ENCODE results near the gene CATSPER1. TPM values are rescaled to one million over a fixed set of nuclear protein-coding genes. Genes with fewer than 3 reads are reported as not detected.

CATSPER1 gene
- total and polyA plus RNA-seq, 2 of the 8 experiments (the other 6 are each of a cell fraction or from before 2014, with no cell fraction given): not detected

DNA sequence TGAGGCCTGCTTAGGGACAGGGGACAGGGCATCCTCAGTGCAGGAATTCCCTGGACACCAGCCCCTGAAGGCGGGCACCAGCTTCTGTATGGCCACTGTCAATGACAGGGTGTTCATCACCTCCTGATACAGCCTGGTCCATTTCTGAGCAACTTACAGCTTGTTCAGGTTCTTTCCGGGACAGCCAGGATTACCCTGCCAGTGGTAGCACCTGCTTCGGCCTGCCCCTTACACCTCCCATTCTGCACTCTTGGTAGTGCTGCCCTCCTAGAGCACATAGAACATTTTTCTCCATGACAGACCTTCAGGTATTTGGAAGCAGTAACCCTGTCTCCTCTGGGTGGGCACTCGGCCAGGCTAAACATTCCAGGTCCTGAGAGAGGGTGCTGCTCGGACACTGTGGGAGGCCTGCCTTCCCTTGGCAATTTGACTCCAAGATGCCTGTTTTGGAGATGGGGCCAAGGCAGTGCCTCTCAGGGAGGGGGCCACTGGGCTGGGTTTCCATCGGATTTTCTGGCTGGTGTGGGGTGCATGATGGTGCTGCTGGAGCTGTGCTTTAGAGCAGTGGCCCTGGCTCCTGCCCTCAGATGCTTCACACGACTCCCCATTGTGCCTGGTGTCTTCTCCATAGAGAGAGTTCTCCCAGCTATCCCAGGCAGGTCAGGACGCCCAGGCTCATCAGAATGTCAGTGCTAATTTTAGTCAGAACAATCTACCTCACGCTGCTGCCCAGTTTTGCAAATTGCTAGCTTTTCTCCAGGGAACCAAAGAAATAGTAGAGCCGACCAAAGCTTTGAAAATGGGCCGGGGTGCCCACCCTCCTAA is 21.5 kb upstream of the CATSPER1 start:
- no peak for DNase-seq (ENCODE audit: low read depth in 1 of 2, low spot score in 2 of 2)
- TF ChIP-seq HDAC2 (IDR thresholded peaks at IDR 0.05; ENCODE audit: borderline replicate concordance in 1 of 2, low read depth in 2 of 2, low read length in 2 of 2) (no peak), NANOG (IDR thresholded peaks at IDR 0.05; ENCODE audit: insufficient read depth, low read depth, low read length, poor library complexity, severe bottlenecking) (no peak), SAP30 (IDR thresholded peaks at IDR 0.05; ENCODE audit: insufficient read depth, insufficient replicate concordance, low read length) (no peak), CREB1 (IDR thresholded peaks at IDR 0.05) (no peak), TCF12 (IDR thresholded peaks at IDR 0.05; ENCODE audit: low read depth, low read length) (no peak)
- TF ChIP-seq, protein P1, sequence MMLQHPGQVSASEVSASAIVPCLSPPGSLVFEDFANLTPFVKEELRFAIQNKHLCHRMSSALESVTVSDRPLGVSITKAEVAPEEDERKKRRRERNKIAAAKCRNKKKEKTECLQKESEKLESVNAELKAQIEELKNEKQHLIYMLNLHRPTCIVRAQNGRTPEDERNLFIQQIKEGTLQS (IDR thresholded peaks at IDR 0.05; ENCODE audit: insufficient read depth, low read depth, low read length): no peak
- Histone ChIP-seq H4K5ac (ENCODE audit: insufficient read length, low read depth, low read length) (no peak overlapping the region), H3K9me3 (ENCODE audit: insufficient read depth in 2 of 2, low read depth in 1 of 2, low read length in 1 of 2) (peaks cover 0 to 6% of the 10 kb centered on the region in 2 experiments; a peak in 1 of 4 replicates), H2AK5ac (ENCODE audit: low read depth, low read length) (no peak overlapping the region), H3K14ac (ENCODE audit: insufficient read length) (no peak overlapping the region), H2AFZ (ENCODE audit: low read length) (no peak overlapping the region), H3K9ac (replicated peaks in 1 of 4; ENCODE audit: extremely low read depth in 1 of 4, low read depth in 3 of 4, low read length in 3 of 4) (no peak overlapping the region), H3K27me3 (replicated peaks in 1 of 4; ENCODE audit: control insufficient read depth in 3 of 4, extremely low read depth in 1 of 4, insufficient read depth in 3 of 4, low read length in 3 of 4) (no peaks in the 10 kb centered on the region), H3K18ac (ENCODE audit: extremely low read depth, low read length) (no peak overlapping the region), H3K4me3 (ENCODE audit: extremely low read depth in 1 of 4, insufficient read depth in 2 of 4, low read depth in 3 of 4, low read length in 4 of 4) (peak overlapping the region; percentile 54 to 91 (median 64); a peak in 5 of 8 replicates), H4K8ac (ENCODE audit: extremely low read depth, insufficient read depth, low read length) (peak overlapping the region; percentile 19; the same call in 1 of the 2 replicates), H3K79me2 (ENCODE audit: control insufficient read depth in 1 of 2, insufficient read depth in 2 of 2, low read length in 2 of 2) (peaks cover 4 to 19% of the 10 kb centered on the region in 2 experiments), H3K36me3 (ENCODE audit: control insufficient read depth in 2 of 4, insufficient read depth in 4 of 4, low read length in 3 of 4) (peaks cover 0 to 11% (median 6%) of the 10 kb centered on the region in 4 experiments; a peak in 4 of 8 replicates), H2BK120ac (replicated peaks; ENCODE audit: low read depth, low read length) (no peak overlapping the region), H3K23ac (ENCODE audit: insufficient read length) (no peak overlapping the region), H3K27ac (ENCODE audit: low read depth, low read length) (no peak overlapping the region), H3K56ac (replicated peaks; ENCODE audit: insufficient read length, low read depth, low read length) (no peak overlapping the region), H4K91ac (replicated peaks; ENCODE audit: insufficient read length, low read length) (peak overlapping the region; percentile 5), H2BK5ac (ENCODE audit: low read depth, low read length) (no peak overlapping the region), H2BK12ac (ENCODE audit: low read depth, low read length) (0 out of 2 replicates have a peak overlapping the region, but pooled peaks have one; percentile 29), H3K79me1 (ENCODE audit: low read depth, low read length) (peaks cover 14% of the 10 kb centered on the region), H3K4me2 (ENCODE audit: insufficient read depth in 1 of 2, low read depth in 2 of 2, low read length in 2 of 2) (peak overlapping the region; percentile 89 to 90), H2BK20ac (ENCODE audit: low read length) (no peak overlapping the region), H3K23me2 (ENCODE audit: low read depth, low read length) (peaks cover 10% of the 10 kb centered on the region; the same call in 1 of the 2 replicates), H2BK15ac (ENCODE audit: low read length) (0 out of 2 replicates have a peak overlapping the region, but pooled peaks have one; percentile 6), H3K4me1 (replicated peaks in 1 of 4; ENCODE audit: control insufficient read depth in 3 of 4, insufficient read depth in 4 of 4, low read length in 3 of 4) (peaks cover 0 to 28% (median 21%) of the 10 kb centered on the region in 4 experiments; a peak in 6 of 7 replicates), H3K4ac (replicated peaks; ENCODE audit: insufficient read length, low read depth, low read length) (peak overlapping the region; percentile 27), H4K20me1 (replicated peaks in 1 of 2; ENCODE audit: control insufficient read depth in 1 of 2, insufficient read depth in 2 of 2, low read length in 2 of 2) (peaks cover 0 to 4% of the 10 kb centered on the region in 2 experiments)
- ChIA-PET POLR2A (ENCODE audit: partially characterized antibody) (interaction anchor here (0.9 to 1.5 kb wide), 8 partner anchors 12 to 231 kb away, joined by 3 to 6 read pairs (median 3); partner anchors contain the start of genes BANF1 and CNIH2), CTCF (ENCODE audit: partially characterized antibody) (interaction anchor here (0.9 to 5.7 kb wide), 6 partner anchors 17 to 268 kb away, joined by 3 to 34 read pairs (median 4); no protein-coding TSS in a partner anchor)
- WGBS, 2 experiments (ENCODE audit: extremely low coverage in 1 of 2, insufficient coverage in 1 of 2, insufficient read length in 1 of 2, insufficient replicate concordance in 2 of 2, low coverage in 1 of 2, low lambda C conversion rate in 2 of 2, missing lambda C conversion rate in 1 of 2): 85% methylated on average over 11 of the region's 11 CpGs; no CpG with 5 or more reads in 1 of the 2 experiments
- no peak for FAIRE-seq
